GM19328 (cell line): ENCODE results near the gene TIMP1.

Experiments used
- ATAC-seq: cut with Tn5 transposase; IDR thresholded peaks from one replicate; pipeline ENCODE4 v1.9.1; 2021; ENCODE audit warnings: mild to moderate bottlenecking, moderate library complexity; ENCODE audit not compliant: unreplicated experiment

The TIMP1 gene

GRCh38 chrX:47573341-47574075 lies 8.7 kb upstream of the TIMP1 start:
- ATAC-seq, result no peak

DNA sequence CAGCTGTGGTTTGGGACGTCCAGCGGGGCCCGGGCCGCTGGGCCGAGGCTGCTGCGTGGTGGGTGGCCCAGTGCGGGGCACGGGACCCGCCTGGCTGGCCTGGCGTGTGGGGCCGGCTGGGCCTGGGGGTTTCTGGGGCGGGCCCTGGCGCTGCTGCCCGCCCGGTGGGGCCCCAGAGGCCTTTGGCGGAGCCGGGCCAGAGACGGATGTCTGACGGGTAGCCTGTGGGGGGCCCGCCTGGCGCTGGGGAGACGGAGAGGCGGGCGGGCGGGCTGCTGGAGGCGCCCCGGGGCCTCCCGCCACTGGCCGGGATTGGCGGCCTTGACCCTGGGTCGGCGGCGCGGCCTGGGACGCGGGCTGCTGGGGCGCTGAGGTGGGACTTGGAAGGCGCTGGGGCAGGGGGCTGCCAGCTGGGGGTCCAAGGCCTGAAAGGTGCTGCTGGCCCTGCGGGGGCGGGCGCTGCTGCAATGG lies 8.1 kb upstream of the TIMP1 start:
- ATAC-seq, result no peak

DNA sequence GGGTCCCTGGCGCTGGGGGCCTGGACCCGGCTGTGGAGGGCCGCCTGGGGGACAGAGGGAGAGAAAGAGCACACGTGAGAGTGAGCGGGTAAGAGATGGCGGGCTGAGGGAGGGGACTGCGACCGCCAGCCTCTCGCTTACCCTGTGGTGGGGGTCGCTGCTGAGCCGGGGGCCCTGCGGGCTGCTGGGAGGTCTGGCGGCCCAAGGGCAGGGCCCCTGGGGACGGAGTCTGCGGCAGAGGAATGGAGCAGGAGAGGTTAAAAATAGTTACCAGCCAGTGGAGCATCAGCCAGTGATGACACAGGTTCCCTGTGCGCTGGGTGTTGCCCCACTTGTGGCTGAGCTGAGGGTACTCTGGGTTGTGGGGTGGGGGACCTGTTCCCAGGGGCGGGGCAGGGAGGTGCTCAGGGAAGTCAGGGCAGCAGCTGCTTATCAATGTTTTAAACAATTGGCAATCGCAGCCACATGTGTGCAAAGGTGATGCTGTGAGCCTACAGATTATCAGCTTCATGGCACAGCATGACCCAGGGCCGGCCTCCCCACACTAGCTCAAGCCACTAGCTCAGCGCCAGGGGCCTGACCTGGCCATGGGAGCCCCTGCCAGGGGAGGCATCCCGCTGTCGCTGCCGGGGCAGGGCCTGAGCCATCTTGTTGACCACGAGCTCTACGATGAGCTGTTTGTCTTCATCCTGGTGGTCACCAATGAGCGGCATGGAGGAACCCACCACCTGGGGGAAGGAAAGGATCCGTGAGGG lies 7.5 kb upstream of the TIMP1 start:
- no peak for ATAC-seq

GRCh38 chrX:47576021-47576898 lies 6.0 kb upstream of the TIMP1 start:
- ATAC-seq, result no peak

DNA sequence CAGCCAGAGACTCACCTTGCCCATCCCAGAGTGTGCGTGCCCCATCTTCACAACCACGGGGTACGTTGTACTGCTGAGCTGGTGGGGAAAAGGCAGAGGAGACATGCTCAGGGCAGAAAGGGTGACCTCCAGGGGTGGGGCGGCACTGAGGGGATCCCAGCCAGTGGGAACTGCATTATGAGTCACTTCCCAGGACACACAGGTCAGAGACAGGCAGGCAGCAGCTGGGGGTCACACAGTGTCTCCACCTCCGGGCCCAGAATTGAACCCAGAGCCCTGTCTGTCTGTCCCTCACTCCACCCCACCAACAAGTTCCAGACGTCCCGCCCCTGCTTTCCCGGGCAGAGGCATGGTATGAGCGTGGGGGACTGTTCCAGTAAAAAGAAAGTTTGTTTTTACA lies 4.8 kb upstream of the TIMP1 start:
- ATAC-seq, result no peak

DNA sequence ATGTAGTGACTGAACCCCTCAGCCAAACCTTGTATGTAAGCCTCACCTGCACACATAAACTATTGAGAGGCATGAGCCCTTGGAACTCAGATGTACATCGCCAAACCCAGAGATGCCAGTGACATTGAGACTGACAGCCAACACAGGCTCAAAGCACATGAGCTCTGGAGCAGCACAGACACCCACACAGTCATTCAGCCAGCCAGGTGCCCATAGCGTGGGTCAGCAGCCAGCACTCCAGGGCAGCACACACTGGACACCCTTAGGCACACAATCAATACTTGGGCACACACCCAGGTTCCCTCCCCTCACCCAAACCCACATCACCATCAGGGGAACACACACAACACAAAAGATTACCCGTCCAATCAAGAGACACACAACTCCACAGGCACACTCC lies 4.3 kb upstream of the TIMP1 start:
- no peak for ATAC-seq

DNA sequence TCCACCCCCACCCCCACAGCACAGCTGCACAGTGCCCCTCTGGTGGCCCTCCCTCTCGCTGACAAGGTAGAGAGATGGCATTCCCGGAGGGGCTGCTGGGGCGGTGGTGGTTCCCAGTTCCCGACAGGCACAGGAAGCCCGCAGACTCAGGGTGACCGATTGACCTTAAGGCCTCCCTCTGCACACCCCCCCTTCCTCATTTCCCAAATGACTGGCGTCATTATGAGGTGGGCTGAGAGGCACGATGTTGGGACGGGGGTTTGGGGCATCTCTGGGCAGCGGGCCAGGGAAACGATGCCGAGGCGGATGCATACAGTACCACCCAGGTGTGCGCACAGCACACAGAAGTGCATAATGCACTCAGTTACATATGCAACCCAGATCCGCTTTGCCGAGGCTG lies 3.5 kb upstream of the TIMP1 start:
- no peak for ATAC-seq

DNA sequence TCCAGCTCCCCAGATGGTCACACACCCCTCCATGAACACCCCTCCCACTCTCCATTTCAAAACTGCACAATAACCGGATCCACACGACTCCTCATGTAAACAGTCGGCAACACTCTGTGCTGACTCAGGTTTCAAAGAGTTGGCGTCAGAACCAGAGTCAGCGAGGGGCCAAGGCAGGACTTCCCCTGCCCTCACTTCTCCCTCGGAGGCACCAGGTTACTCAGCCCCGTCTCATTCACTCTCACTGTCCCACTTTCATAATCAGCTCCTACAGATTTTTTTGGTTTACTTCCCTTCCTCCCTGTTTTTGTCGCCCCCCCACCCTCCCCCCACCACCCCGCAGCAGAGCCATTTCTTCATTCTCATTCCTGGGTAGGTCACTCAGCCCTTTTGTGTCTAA lies 2.7 kb upstream of the TIMP1 start:
- ATAC-seq, result no peak

DNA sequence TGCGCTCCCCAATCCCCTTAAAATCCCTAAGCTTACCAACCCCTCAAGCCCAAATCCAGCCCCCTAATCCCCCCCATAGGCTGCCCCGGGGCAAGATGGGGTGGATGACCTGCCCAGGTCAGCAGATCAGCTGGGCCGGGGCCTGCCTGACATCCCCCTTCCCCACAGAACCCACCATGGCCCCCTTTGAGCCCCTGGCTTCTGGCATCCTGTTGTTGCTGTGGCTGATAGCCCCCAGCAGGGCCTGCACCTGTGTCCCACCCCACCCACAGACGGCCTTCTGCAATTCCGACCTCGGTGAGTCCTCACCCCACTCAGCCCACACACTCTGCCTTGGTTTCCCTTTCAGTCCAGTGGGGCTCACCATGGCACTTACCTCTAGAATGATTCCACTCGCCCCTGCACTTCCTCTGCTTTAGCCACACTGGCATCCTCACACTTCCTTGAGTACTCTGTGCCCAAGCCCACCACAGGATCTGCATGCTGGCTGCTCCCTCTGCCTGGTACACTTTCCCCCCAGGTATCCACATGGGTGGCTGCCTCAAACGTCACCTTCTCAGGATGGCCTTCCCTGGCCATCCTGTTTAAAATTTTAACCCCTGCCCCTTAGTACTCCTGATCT lies 1.1 kb downstream of the TIMP1 start:
- ATAC-seq, result no peak

- ATAC-seq, result no peak
These were observed 2.5 kb downstream of the TIMP1 start for GRCh38 chrX:47584714-47585113.

DNA sequence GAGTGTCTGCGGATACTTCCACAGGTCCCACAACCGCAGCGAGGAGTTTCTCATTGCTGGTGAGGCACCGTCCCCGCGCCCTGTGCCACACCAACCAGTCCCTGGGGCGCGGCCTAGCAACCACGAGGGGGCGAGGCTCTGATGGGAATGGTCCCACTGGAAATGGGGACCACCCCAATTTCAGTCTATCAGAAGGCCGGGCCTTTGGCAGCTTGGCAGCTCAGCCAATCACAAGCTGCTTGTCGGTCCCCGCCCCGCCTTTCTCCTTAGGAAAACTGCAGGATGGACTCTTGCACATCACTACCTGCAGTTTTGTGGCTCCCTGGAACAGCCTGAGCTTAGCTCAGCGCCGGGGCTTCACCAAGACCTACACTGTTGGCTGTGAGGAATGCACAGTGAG lies 3.0 kb downstream of the TIMP1 start:
- no peak for ATAC-seq

GRCh38 chrX:47586043-47586787 lies 4.0 kb downstream of the TIMP1 start:
- no peak for ATAC-seq

GRCh38 chrX:47587091-47587891 lies 5.1 kb downstream of the TIMP1 start:
- no peak for ATAC-seq

- ATAC-seq, result no peak
These were observed 5.9 kb downstream of the TIMP1 start for GRCh38 chrX:47587906-47588735.

- ATAC-seq, result no peak
These were observed 8.7 kb downstream of the TIMP1 start for GRCh38 chrX:47590984-47591383.

DNA sequence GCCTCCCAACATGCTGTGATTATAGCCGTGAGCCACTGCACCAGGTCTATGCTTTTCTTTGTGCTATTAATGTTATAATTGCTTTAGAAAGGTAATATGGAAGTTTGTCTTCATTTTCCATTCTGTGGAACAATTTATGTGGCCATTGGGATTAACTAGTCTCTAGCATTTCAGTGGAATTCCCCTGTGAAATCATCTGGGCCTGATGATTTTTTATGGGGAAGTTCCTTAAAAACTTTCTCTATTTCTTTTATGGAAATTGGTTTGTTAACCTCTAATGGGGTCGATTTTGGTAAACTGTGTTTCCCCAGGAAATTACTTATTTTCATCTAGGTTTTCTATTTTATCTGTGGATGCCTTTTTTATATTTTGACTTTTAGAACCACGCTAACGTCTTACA lies 11.3 kb downstream of the TIMP1 start:
- ATAC-seq, result no peak

GRCh38 chrX:47595716-47596251 lies 13.5 kb downstream of the TIMP1 start:
- no peak for ATAC-seq

DNA sequence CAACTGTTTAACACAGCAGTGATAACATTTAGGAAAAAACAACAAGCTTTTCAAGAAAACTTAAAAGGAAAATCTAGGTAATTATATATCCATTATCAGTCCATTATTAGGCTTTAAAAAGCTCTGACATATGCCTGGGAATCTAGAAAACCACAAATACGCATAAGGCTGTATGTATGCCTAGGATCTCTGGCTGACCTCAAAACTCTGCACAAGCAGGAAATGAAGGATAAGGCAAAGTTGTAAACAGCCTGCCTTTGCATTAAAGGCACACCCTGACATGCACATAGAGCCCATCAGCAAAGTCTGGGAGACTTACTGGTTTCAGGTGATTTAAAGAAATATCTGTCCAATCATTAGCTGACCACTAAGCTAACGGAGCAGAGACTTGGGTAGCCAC lies 14.0 kb downstream of the TIMP1 start:
- no peak for ATAC-seq
